COLO829 (cell line): ENCODE results near the gene ATXN2L.
"Not testable (repeated sequence)": the region's sequence is repeated elsewhere in the genome, so short reads cannot be mapped to it uniquely, and the experiment has no call there.

Experiments used
- DNase-seq: peaks from one replicate; pipeline ENCODE4 v3.0.0; 2012; ENCODE audit warnings: low spot score

ATXN2L gene

GRCh38 chr16:28872952-28873351, 50.2 kb downstream of the ATXN2L start:
- no peak for DNase-seq

DNA sequence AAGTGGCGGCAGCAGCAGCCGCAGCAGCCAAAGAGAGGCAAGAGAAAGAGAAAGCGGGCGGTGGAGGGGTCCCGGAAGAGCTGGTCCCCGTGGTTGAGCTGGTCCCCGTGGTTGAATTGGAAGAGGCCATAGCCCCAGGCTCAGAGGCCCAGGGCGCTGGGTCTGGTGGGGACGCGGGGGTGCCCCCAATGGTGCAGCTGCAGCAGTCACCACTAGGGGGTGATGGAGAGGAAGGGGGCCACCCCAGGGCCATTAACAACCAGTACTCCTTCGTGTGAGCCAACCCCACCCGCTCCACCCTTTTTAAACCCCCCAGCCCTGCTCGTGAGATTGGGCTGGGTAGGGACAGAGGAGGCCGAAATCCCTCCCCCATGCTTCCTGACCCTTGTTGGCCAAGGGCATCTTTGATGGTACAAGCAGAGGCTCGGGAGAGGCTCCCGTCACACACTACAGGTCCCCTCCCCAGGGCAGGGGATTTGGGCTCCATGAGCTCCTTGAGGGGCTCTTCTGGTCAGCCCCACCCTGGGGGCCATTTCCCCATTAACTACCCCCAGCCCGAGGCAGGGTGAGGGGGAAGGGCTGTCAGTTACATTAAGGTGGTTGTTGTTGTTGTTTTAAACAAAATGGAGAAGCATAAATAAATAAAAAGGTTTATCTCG, 50.9 kb downstream of the ATXN2L start:
- peak; percentile 32 for DNase-seq

GRCh38 chr16:28874406-28874805, 51.6 kb downstream of the ATXN2L start:
- DNase-seq: no peak

GRCh38 chr16:28875134-28876018, 52.6 kb downstream of the ATXN2L start:
- no peak for DNase-seq

DNA sequence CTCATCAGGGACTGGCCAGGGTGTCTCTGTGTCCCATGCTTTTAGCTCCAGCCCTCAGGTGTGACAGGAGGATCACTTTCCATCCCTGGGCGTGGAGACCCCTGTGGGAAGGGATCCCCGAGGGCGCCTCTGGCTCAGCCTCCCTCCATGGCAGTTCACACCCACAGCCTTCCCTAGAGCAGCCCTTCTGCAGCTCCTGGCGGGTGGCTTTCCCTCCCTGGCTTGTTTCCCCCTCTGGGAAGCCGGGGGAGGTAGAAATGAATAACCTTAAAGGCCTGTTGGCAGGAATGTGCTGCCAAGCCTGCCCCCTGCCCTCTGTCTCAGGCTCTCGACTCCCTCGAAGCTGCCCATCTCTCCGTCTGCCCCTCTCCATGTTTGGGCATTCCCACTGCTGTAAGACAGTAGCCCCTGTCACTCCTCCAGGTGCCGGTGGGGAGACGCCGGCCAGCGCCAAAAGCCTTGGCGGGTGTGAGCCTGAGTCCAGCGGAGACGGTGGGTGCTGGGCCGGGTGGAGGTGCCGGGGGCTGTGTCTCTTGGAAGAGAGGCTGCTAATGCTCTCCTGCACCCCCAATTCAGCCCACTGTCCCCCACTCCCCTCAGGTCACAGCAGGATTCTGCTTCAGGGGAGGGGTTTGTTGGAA, 53.3 kb downstream of the ATXN2L start:
- DNase-seq: no peak

DNA sequence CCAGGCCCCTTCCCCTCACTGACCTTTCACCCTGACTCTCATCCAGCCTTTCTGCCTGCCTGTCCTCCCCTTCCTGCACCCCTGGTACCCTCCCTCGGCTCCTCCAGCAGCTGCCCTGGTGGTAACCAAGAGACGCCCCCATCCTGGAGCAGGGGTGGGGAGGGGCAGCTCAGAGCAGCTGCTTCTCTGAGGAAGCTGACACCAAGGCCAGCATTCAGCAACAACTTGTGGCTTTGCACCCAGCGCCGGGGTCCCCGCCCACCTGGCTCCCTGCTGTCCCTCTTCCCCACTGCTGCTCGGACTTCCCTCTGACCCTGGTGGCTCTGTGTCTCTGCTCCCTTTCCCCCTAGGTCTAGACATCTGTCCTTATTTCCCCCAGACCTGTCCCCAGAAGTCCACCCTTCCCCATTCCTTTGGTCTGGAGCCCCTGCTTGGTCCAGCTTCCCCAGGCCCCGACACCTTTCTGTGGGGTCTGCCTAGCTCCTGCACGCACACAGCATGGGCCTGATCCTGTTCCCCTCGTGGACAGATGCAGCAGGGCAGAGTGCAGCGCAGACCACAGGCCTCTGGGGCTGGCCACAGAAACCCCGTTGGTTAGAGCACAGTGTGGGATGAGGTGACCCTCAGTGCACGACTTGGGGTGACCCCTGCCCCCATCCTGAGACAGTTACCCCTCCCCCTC, 54.3 kb downstream of the ATXN2L start:
- no peak for DNase-seq

DNA sequence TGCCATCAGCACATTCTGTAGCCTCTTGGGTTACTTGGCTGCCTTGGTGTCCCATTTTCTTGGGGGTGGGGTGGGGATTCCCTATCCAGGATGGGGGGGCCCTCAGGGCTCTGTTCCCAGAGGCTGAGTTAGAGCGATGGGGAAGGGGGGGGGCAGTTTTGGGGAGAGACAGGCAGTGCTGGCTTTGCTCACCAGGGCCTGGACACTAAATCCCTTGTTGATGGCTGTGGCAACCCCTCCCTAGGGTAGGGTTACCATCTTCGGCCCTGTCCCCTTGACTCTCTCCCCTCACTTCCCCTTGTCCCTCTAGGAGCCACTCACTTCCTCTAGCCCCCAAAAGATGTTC, 54.8 kb downstream of the ATXN2L start:
- DNase-seq: no peak

DNA sequence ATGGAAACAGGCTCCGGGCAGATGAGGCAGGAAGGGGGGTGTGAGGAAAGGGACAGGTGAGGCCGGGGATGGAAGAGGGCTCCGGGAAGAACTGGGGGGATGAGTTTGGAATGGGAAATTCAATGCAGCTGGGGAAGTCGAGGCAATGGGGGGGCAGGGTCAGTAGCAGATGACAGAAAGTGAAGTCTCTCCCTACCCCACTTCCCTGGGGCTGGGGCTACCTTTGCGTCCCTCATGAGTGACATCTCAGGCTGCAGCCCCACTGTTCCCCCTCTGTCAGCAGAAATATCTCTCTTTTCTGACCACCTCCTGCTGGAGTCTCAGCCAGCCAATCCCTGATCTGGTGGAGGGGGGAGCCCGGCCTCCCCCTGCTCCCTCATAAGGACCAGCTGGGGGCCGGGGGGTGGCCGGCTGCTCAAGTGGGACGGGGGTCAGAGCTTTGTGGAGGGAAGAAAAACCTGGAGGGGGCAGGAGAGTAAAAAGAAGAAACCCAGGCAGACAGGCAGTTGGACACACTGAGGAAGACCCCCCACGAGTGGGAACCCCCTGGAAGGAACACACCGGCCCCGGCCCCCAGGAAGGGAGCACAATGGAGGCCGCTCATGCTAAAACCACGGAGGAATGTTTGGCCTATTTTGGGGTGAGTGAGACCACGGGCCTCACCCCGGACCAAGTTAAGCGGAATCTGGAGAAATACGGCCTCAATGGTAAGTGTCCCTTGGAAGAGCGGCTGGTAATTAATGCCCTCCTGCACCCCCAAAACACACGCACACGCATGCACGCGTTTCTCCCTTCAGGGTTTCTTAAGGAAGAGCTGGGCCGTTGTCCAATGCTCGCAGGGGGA, 55.5 kb downstream of the ATXN2L start, which contains the start of gene ATP2A1:
Gene ATP2A1, plus strand, starts transcription at position 406 of the 844 bp plus-strand sequence. Its CDS starts 184 bp downstream, at position 590.
- no peak for DNase-seq

DNA sequence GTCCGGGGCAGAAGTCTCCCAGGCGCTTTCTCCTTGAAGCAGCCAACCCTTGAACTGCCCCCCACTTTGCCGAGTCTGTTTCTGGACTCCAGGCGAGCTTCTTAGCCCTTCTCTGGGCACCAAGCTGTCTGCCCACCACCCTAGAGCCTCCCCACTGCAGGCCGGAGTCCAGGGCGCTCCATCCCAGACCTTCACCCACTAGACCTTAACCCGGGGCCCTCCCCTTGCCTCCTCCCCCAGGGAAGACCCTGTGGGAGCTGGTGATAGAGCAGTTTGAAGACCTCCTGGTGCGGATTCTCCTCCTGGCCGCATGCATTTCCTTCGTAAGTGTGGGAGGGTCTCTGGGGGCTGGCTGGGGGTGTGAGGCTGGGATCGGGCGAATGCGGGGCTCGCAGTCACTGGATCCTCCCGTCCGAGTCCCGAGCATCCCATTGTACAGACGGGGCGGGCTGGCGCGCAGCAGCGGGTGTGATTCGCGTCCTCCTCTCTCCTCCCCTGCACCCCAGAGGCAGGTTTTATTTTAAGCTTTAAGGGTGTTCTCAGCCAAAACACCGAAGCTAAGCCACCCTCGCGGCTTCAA, 56.6 kb downstream of the ATXN2L start:
- no peak for DNase-seq

GRCh38 chr16:28879841-28880588, 57.2 kb downstream of the ATXN2L start:
- DNase-seq: peak; percentile 82

- no peak for DNase-seq
Observed at GRCh38 chr16:28880589-28880915, 57.8 kb downstream of the ATXN2L start.

- DNase-seq: no peak
Observed at GRCh38 chr16:28880955-28881354, 58.2 kb downstream of the ATXN2L start.

- DNase-seq: not testable (repeated sequence)
Observed at GRCh38 chr16:28881565-28881964, 58.8 kb downstream of the ATXN2L start.

DNA sequence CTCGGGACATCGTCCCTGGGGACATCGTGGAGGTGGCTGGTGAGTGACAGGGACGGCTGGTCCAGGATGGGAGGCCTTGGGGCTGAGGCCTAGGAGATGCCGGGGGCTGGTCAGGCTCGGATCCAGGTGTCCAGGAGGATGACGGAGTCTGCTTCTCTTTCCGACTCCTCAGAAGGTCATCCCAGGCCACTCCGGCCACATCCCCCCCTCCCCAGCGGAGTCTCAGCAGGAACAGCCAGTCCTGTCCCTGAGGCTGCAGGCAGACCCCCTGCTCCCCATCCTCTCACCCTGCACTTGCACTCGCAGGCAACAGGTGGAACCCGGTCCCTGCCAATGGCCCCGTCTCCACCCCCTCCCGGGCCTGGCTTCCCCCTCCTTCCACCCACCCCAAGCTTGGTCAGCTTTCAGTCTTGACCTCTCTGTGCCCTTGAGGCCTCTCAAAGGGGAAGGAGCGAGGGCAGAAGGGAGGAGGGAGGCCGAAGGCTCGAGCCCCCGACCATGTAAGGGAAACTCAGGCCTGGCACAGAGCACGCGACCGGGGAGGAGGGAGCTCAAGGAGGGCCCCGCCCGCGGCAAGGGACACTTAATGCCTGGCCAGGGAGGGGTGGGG, 59.9 kb downstream of the ATXN2L start:
- DNase-seq: no peak

DNA sequence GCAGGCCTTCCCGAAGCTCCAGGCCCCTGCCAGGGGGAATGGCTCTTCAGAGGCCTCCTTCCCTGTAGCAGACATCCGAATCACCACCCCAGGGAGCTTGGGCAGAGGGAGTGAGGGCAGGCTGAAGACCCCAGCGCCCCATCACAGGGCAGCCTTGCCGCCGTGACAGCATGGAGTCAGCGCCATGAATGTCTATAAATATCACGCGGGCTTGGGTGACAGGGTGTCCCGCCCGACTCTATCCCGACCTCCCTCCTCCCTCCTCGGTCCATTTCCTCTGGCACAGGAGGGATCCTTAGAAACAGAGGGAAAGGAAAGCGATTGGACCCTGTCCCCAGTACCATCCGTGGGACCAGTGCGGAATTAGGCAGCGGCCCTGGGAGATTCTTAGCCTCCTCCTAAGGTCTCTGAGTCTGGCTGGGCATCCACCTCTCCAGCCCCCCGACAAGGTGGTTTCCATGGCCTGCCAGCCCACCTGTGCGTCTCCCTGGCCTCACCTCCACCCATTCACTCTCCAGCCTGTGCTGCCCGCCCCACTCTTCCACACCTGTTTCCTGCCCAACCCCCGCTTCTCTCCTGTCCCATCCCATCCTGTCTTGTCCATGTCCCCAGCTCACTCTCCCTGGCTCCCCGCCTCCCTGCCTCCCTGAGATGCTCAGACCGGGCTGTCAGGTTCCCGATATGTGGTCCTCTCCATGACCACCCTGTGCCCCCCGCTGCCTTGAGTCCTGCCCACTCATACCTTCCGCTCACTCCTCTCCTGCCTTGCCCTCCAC, 60.6 kb downstream of the ATXN2L start:
- no peak for DNase-seq

GRCh38 chr16:28884045-28884444, 61.2 kb downstream of the ATXN2L start:
- no peak for DNase-seq
